HG03439 (cell line): ENCODE results near the gene SPACDR.
"Not testable (repeated sequence)": the region's sequence is repeated elsewhere in the genome, so short reads cannot be mapped to it uniquely, and the experiment has no call there.

Experiments used
- ATAC-seq: cut with Tn5 transposase; IDR thresholded peaks from one replicate; pipeline ENCODE4 v1.9.1; 2021; ENCODE audit warnings: mild to moderate bottlenecking, moderate library complexity; ENCODE audit not compliant: unreplicated experiment

SPACDR gene

DNA sequence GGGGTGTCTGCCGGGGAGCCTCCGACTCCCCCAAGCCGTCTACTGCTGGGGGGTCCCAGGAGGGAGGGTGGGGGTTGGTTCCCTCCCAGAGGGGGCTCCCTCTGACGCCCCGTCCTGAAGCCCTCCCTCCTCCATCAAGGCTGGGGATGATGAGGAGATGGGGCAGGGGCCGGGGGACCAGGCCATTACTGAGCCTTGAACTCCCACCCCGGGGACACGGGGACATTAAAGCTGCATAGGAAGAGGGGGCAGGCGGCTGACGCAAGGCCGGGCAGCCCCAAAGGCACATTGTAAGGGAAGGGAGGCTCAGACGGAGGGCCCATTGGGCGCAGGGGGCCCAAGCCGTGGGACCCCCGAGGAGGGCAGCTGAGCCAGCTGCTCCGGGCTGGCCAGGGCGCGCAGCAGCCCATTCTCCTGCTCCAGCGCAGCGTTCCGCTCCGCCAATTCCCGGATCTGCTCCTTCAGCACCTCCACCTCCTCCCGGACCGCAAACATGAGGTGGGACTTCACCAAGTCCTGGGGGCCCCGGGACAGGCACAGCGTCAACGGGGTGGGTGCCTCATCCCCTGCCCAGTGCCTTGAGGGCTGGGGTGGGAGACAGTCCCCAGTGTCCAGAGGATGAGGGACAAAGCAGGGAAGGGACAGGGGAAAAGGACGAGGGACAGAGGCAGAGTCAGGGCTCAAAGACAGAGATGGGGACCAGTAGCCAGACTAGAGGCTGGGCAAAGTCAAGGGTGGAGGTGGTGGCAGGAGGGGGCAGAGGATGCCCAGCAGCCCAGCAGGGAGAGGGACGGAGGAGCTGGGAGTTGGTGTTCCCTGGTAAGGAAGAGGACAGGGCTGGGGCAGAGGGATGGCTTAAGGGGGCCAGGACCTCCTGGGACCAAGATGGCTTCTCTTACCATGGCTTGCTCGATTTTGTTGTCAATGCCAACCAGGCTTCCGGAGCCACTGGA lies 2.9 kb upstream of the SPACDR start:
- ATAC-seq, result no peak

DNA sequence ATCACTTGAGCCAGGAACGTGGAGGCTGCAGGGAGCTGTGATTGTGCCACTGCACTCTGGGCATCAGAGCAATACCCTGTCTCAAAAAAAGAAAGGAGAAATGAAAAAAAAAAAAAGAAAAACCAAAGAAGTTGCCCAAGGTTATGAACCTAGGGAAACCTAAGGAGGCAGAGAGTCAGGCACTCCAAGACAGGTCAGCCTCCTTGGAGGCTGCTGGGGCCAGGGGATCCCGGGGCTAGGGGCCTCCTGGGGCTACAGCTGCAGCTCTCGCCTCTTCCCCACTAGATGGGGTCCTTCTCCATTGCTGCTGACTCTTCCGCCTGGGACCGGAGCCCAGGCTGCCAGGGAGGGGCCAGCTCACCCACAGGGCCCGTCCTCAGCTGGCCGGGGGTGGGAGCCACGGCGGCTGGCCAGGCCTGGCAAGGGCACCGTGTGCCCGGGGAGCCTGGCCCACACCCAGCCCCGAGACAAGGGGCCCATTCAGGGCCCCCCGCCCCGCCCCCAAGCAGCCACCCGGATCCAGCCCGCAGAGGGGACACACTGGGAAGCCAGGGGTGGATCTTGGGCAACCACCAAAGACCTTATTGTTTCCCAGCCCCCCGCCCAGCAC lies 1.7 kb upstream of the SPACDR start:
- no peak for ATAC-seq

DNA sequence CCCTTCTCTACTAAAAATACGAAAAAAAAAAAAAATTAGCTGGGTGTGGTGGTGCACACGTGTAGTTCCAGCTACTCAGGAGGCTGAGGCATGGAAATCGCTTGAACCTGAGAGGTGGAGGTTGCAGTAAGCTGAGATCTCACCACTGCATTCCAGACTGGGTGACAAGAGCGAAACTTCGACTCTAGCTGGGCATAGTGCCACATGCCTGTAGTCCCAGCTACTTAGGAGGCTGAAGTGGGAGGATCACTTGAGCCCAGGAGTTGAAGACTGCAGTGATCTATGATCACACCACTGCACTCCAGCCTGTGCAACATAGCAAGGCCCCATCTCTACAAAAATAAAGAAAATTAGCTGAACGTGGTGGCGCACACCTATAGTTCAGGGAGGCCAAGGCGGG lies 1.2 kb upstream of the SPACDR start:
- ATAC-seq, result no peak

DNA sequence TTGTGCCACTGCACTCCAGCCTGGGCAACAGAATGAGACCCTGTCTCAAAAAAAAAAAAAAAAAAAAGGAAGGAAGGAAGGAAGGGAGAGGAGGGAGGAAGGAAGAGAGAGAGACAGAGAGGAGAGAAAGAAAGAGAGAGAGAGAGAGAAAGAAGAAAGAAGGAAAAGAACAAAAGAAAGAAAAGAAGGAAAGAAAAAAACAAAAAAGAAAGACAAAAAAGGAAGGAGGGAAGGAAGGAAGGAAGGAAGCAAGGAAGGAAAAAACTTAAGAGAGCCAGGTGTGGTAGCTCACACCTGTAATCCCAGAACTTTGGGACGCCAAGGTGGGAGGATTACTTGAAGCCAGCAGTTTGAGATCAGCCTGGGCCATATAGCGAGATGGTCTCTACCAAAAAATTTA lies 731 bp upstream of the SPACDR start:
- no peak for ATAC-seq

DNA sequence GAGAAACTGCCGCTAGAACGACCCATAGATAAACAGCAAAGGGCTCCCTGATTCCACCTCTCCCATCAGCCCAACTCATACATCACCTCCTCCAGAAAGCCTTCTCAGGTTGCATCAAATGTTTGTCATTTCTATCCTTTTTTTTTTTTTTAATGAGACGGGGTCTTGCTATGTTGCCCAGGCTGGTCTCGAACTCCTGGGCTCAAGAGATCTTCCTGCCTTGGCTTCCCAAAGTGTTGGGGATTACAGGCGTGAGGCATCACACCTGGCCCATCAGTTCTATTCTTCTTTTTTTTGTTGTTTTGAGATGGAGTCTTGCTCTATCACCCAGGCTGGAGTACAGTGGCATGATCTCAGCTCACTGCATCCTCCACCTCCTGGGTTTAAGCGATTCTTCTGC lies 7.0 kb downstream of the SPACDR start:
- ATAC-seq, result no peak

DNA sequence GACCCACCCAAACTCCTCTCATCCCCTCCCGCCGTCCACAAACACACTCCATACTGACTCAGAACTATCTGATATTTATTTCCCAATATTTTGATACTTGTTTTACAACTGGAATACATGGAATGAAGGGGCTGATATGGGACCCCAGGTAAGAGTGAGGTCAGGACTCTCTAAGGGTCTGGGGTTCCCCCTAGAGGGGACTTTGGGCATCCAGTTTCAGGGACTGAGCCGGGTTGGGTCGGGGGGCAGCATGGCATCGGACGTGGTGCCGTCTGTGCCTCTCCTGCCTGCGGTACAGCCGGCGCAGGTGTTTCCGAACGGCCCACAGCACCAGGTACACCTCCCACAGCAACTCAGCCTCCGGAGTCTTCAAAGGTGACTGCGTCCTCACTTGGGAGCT lies 7.5 kb downstream of the SPACDR start:
- no peak for ATAC-seq

DNA sequence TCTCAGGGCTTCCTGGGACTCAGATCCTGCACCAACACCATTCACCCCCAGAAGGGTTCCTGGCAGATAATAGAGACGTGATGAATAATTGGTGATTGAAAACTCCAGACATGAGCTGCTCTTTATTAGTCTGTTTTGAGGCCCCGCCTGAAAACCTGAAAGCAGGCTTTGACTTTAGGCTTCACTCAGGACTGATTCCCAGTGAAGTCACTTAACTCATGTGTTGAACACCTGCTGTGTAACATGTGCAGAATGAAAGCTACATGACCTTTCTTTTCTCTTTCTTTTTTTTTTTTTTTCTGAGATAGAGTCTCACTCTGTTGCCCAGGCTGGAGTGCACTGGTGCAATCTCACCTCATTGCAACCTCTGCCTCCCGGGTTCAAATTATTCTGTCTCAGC lies 8.9 kb downstream of the SPACDR start:
- ATAC-seq, result no peak

DNA sequence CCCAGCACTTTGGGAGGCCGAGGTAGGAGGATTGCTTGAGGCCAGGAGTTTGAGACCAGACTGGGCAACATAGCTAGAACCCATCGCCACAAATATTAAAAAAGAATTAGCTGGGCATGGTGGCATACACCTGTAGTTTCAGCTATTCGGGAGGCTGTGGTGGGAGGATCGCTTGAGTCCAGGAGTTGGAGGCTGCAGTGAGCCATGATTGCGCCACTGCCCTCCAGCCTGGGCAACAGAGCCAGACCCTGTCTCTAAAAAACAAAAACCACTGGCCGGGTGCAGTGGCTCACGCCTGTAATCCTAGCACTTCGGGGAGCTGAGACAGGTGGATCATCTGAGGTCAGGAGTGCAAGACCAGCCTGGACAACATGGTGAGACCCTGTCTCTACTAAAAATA lies 10.2 kb downstream of the SPACDR start:
- ATAC-seq, result not testable (repeated sequence)

DNA sequence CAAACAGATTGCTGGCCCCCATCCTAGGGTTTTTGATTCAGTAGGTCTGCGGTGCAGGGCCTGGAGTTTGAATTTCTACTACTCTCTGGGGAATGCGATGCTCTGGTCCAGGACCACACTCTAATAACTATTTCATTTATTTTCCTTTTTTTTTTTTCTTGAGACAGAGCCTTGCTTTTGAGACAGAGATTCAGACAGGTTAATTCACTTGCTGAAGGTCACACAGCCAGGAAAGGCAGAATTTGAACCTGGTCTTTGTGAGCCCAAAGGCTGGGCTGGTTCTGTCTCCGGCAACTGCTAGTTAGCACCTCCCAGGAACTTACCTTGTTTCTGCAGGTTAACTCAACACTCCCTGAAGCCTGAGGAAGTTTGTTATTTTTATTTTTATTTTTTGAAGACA lies 11.5 kb downstream of the SPACDR start:
- ATAC-seq, result no peak

DNA sequence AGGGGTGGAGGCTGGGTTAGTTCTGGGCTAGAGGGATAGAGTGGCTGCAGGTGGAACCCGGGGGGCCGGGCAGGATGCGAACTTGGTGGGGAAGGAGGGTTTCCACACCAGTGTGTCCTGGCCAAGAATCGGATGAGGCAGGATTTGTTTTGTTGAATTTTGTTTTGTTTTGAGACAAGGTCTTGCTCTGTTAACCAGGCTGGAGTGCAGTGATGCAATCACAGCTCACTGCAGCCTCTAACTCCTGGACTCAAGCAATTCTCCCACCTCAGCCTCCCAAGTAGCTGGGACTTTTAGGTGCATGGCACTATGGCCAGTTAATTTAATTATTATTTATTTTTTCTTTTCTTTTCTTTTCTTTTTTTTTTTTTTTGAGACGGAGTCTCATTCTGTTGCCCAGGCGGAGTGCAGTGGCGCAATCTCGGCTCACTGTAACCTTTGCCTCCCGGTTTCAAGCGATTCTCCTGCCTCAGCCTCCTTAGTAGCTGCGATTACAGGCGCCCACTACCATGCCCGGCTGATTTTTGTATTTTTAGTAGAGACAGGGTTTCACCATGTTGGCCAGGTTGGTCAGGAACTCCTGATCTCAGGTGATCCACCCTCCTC lies 14.8 kb downstream of the SPACDR start:
- ATAC-seq, result no peak

DNA sequence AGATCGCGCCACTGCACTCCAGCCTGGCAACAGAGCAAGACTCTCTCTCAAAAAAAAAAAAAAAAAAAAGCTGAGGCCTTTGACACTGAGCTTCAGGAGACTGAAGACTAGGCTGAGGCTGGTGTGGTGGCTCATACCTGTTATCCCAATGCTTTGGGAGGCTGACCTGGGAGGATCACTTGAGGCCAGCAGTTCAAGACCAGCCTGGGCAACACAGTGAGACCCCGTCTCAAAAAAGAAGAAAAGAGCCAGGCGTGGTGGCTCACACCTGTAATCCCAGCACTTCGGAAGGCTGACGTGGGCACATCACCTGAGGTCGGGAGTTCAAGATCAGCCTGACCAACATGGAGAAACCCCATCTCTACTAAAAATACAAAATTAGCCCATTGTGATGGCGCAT lies 16.7 kb downstream of the SPACDR start:
- ATAC-seq, result not testable (repeated sequence)

DNA sequence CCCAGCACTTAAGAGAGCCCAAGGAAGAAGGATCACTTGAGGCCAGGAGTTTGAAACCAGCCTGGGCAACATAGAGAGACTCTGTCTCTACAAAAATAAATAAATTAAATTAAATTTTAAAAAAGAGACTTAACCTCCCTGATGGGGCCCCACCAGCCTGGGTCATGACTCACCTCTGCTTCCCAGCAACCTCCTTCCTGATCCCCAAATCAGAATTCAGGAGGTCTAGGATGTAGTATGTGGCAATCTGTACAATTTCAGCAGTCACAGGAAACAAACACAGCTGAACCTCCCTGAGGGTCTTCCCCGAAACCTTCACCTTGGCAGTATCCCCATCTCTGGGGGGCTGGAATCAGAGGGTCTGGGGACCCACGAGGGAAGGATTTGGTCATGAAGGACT lies 18.0 kb downstream of the SPACDR start:
- no peak for ATAC-seq

DNA sequence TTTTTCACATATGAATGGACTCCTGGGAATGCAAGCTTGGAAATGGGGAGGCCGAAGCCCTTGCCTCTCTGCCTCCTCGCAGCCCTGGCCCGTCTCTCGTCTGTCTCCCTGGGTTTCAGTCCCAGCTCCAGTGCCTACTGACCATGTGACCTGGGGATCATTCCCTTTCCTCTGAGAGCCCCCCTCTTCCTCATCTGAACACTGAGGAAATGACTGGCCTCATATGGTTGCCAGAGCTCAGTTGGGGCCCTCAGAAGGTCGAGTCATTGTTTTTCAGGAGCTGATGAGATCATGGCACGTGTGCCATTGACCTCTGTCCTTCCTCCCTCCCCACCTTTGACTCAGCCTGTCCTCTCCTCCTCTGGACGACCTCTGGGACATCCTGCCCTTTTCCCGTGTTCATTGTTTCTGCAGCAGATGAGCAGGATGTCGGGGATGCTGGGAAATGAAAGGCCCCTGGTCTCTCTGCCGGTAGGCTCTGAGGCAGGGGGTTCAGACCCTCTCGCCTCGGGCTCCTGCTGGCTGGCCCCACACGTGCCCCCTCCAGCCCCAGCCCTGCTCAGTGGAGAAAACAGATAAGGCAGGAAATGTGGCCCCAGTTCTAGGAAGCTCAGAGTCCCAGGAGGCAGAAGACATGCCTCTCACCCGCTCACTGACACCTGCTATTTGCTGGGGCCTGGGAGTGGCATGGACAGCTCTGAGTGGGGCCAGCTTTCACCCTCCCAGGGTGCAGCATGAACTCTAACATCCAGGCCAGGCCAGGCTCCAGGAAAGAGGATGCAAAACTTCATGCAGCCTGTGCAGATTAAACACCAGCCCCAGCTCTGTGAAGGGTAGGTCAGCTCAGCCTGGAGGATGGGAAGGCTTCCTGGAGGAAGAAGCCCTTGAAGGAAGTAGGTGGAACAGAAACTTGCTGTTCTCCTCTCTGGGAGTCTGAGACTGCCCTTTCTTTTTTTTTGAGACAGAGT lies 19.5 kb downstream of the SPACDR start:
- ATAC-seq, result no peak

DNA sequence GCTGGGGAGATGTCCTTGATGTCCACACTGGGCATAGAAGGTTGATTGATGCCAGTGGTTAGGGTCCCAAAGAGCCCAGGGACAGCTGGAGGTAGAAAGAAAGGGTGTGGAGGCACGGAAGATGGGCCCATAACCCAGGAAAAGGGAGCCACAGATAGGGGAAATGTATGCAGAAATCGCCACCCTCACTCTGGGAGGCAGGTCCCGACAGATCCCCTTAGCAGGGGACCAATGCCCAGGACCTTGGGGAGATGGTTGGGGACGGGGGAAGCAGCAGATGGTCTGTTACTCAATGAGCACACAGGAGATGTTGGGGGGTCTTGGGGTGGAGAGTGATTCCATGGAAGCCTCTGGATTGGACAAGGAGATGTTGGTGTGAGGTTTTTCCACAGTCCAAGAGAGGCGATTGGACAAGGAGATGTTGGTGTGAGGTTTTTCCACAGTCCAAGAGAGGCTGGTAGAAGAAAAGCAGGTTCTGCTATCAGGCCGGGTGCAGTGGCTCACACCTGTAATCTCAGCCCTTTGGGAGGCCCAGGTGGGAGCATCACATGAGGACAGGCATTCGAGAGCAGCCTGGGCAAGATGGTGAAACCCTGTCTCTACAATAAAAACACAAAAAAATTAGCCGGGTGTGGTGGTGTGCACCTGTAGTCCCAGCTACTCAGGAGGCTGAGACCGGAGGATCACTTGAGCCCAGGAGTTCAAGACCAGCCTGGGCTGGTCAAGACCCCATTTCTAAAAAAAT lies 20.8 kb downstream of the SPACDR start:
- no peak for ATAC-seq

DNA sequence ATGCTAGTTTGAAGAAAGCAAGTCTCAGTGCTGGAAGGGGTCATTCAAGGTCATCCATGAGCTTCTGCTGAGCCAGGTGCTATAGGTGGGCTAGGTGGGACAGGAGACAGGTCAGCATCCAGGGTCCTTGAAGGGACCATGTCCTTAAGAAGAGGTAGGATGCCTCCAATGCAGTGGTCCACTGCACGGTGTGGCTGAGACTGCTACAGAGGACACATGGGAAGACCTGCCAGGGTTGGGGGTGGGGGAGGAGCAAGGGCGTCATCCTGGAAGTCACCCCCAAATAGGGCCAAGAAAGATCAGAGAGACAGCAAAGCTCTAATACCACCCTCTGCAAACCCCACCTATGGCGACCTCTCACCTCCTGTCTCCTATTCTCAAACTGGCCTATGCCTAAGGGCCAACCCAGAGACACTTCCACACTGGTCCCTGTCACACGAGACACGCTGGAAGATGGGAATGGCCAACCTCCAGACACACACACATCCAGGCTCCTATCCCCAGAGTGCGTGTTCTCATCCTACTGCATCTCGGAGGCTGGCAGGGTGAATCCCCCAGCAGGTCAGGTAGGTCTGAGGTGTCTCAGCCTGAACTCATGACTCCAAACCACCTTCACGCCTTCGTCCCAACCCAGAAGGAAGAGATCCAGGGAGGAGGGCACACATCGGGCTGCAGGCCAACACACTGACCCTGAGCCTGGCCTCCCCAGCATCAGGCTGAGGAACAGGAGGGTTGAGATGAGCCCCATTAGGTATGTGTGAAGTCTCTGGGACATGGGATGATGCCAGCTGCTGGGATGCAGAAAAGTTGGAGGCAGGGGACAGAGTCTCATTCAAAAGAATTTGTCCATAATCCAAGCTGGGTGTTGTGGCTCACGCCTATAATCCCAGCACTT lies 22.2 kb downstream of the SPACDR start:
- ATAC-seq, result no peak

DNA sequence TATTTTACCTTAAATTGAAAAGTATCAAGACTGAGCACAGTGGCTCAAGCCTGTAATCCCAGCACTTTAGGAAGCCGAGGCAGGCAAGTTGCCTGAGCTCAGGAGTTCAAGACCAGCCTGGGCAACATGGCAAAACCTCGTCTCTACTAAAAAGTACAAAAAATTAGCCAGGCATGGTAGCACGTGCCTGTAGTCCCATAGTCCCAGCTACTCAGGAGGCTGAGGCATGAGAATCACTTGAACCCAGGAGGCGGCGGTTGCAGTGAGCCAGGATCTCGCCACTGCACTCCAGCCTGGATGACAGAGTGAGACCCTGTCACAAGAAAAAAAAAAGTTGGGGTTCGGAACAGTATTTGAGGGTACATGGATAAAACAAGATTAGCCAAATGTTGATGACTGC lies 24.8 kb downstream of the SPACDR start:
- ATAC-seq, result not testable (repeated sequence)

DNA sequence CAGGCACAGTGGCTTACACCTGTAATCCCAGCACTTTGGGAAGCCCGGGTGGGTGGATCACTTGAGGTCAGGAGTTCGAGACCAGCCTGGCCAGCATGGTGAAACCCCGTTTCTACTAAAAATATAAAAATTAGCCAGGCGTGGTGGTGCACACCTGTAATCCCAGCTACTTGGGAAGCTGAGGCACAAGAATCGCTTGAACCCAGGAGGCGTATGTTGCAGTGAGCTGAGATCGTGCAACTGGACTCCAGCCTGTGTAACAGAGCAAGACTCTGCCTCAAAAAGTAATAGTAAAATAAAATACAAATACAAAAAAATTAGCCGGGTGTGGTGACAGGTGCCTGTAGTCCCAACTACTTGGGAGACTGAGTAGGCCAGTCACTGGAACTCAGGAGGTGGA lies 25.3 kb downstream of the SPACDR start:
- not testable (repeated sequence) for ATAC-seq

DNA sequence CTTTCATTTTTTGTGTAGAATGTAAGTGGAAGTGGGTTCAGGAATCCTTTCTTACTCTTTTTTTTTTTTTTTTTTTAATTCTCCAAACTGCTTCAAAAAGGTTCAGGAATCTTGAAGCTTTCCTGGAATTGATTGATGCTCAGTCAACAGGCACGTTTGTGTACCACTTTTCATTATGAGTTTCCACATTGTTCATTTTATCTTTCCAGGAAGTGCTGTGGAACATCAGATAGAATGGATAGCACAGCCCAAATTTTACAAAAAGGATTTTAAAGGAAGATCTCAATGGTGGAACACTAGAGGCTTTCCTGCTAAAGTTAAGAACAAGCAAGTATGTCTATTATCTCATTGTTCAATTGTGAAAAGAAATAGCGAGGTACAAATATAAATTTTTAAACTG lies 25.9 kb downstream of the SPACDR start:
- no peak for ATAC-seq
